Suppressor macrophage treated with lipopolysaccharide for 1 hour (primary cell): Measurements from ENCODE around the gene TAF4.
"Not testable (repeated sequence)": the region's sequence is repeated elsewhere in the genome, so short reads cannot be mapped to it uniquely, and the experiment has no call there.

Experiments
- DNase-seq, 3 donors: peaks; one replicate each; pipeline ENCODE4 v3.0.0-alpha.2; 2020 to 2022

The TAF4 gene

GRCh38 chr20:61958773-61959700 lies 106.6 kb downstream of the TAF4 start:
- DNase-seq, result no peak

- DNase-seq, result peak in 1 of 3 donors; percentile 0
These were observed 107.5 kb downstream of the TAF4 start for GRCh38 chr20:61957961-61958715.

GRCh38 chr20:61956396-61957342 lies 109.0 kb downstream of the TAF4 start:
- no peak for DNase-seq

DNA sequence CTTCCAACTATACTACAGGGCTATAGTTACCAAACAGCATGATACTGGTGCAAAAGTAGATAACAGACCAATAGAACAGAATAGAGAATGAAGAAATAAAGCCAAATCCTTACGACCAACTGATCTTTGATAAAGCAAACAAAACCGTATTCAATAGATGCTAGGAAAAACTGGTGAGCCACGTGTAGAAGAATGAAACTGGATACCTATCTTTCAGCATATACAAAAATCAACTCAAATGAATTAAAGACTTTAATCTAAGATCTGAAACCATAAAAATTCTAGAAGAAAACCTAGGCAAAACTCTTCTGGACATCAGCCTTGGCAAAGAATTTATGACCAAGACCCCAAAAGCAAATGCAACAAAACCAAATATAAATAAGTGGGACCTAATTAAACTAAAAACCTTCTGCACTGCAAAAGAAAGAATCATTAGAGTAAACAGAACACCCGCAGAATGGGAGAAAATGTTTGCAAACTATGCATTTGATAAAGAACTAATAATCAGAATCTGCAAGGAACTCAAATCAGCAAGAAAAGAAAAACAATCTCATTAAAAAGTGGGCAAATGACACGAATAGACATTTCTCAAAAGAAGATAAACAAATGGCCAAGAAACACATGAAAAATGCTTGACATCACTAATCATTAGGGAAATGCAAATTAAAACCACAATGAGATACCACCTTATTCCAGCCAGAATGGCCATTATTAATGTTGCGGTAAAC lies 109.8 kb downstream of the TAF4 start:
- no peak for DNase-seq

DNA sequence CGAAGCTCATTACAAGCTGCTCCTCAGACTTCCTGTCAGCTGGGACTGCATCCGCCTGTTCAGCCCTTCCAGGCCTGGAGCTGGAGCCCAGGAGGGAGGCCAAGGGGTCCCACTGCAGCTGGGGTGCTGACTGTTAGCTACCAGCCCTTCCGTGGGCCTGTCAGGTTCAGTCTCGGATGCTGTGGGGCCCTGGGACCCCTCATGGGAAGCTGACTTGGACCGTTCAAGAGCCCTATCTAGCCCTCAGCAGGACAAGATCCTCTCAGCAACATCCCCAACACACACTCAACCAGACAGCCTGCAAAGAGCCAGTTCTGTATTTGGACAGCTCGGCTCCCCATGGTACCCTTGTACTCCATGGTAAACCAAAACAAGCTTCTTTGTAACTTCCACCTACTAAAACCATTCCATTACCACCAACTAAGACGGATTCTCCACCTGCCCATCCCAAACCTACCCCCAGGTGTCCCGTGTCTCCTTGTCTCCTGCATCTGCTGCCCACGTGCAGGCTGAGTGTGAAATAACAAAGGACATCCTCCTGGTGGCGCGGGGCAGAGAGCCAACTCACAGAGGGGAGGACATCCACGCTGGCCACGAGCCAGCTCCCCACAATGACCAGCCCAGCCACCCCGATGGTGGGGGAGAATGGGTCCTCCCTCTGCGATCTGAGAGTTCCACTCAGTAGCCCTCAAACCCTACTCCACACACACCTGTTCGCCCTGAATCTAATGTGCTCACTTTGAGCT lies 111.2 kb downstream of the TAF4 start:
- DNase-seq, result no peak

DNA sequence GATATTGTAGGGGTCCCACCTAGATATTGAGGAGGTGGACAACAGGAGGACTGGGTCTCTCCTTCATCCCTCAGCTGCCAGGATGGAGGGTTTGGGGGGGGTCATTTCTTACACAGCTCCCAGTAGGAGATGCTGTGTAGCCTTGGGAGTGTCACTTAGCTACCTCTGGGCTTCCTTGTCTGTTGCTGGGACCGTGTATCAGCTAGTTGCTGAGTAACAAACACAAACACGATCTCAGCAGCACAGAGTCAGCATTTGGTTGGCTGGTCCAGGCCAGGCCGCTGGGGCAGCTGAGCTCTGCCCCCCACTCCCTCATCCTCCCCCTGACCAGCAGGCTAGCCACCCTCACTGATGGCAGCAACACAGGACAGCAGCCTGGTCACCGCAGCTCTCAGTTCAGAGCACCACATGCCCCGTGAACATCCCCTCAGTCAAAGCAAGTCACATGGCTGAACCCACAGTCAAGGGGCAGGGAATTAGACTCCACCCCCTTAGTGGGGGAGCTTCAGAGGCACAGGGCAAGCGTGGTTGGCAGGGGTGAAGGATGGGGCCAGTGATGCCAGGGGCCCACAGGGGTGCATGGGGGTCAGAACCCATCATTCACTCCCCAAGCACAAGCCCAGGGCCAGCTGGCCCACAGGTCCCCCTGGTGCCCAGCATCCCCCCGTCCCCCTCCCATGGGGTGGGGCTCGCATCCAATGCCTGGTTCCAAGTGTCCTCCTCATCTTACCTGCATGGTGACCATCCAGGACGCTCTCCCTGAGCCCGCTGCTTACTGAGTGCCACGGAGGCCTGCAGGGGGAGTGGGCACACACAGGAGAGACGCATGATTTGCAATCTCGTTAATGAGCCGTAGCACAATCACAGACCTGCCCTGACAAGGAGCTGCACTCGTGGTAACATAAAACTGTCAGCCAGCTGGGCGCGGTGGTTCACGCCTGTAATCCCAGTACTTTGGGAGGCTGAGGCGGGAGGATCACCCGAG lies 112.4 kb downstream of the TAF4 start:
- DNase-seq, result no peak

GRCh38 chr20:61951695-61952533 lies 113.8 kb downstream of the TAF4 start:
- no peak for DNase-seq

- no peak for DNase-seq
These were observed 115.0 kb downstream of the TAF4 start for GRCh38 chr20:61950641-61951071.

DNA sequence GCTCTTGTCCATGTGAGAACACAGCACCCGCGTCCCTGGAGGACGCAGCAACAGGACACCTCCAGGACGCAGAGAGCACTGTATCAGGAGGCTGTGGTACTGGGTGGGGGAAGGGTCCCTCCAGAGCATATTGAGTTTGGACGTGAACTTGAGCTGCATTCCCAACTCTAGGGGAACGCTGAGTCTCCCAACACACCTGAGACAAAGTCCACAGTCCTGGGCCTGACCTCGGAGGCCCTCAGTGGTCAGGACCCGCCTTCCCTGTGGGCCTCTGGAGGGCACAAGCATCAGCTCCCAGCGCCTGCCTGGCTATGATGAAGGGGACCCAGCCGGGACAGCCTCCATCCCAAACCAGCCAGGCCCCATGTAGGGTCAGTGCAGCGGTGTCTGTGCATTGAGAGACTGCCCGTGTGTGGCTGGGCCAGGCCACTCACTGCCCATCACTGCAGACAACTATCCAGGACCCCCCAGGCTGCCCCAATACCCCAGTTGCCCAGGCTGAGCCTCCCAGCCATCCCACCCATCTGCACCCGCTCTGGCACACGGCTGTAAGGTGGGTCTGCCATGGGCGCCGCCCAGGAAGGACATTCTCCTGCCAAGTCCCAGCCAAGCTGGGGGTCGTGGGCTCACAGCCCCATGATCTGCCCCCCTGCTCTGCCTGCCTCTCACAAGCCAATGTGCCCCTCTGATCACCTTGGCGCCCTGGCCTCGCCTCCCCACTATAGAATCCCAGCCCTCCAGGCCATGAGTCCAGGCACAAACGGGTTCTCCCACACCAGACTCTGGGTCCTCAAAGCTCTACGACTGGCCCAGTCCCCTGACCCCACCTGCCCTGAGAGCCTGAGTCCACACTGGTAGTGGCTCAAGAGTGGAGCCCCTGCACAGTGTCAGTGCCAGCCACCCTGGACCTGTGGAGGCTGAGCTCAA lies 115.7 kb downstream of the TAF4 start:
- no peak for DNase-seq

DNA sequence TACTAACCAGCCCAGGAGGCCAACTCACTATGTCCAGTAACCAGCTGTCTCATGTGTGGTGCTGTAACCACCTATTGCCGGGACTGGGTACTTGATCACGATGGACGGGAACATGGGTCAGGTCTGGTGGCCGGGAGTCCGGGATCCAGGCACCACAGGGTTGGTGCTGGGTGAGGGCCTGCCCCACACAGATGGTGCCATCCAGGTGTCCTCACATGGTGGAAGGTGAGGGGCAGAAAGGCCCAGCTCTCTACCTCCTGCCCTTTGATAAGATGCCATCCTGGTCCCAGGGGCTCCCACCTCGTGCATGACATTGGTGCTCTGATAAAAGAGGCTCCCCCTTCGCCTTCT lies 116.3 kb downstream of the TAF4 start:
- no peak for DNase-seq

GRCh38 chr20:61948586-61949362 lies 116.9 kb downstream of the TAF4 start:
- DNase-seq, result no peak

DNA sequence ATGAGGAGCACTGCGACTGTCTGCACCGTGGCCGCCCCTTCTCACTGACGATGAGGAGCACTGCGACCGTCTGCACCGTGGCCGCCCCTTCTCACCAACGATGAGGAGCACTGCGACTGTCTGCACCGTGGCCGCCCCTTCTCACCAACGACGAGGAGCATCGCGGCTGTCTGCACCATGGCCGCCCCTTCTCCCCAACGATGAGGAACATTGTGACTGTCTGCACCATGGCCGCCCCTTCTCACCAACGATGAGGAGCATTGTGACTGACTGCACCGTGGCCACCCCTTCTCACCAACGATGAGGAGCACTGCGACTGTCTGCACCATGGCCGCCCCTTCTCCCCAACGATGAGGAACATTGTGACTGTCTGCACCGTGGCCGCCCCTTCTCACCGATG lies 117.6 kb downstream of the TAF4 start:
- DNase-seq, result not testable (repeated sequence)

- DNase-seq, result not testable (repeated sequence)
These were observed 120.2 kb downstream of the TAF4 start for GRCh38 chr20:61945495-61945894.

DNA sequence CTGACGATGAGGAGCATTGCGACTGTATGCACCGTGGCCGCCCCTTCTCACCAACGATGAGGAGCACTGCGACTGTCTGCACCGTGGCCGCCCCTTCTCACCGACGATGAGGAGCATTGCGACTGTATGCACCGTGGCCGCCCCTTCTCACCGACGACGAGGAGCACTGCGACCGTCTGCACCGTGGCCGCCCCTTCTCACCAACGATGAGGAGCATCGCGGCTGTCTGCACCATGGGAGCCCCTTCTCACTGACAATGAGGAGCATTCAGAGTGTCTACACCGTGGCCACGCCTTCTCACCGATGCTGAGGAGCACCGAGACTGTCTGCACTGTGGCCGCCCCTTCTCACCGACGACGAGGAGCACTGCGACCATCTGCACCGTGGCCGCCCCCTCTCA lies 120.7 kb downstream of the TAF4 start:
- DNase-seq, result not testable (repeated sequence)

DNA sequence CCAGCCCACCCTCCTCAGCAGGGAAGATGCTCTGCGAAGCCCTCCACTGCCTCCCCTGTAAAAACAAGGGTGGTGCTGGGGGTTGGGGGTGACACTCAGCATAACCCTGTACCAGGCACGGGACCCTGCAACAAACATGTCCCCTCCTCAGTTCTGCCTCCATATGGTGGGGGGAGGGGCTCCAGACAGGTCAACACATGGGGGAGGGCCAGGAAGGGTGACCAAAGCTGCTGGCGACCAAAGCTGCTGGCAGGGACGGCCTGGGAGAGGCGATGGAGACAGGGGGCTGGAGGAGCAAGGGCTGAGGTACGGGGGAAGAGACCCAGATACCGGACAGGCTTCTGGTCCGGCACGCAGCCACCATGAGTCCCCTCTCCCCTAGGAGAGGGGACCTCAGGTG lies 123.2 kb downstream of the TAF4 start:
- DNase-seq, result no peak

DNA sequence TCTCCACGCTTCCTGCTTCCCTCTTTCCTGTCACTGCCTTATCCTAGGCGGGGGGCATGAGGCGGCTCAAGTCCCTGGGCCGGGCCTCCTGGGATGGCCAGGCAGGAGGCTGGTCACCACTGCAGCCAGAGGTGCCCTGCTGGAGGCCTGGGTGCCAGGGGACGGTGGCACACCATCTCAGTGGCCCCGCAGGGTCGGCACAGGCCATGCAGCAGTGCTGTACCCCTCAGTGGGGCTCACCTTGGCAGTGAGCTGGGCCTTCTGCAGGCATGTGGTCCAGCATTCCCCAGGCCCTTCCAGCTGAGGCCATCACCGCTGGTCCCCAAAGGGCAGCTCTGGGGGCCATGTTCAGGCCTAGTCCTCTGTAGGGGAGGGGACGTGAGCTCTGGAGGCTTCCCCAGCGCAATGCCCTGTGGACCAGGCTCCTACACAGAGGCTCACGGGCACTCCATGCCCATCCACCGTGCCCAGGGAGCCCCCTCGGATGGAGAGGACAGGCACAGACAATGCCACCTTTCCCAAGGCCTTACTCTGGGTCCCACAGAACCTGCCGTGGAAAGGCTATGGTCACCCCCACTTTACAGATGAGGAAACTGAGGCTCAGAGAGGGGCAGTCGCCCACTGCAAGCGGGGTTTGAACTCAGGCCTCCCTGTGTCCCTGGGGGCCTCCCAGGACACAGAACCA lies 123.8 kb downstream of the TAF4 start:
- DNase-seq, result no peak
